Kidney (tissue), 14 donors: ENCODE results near the gene APOH. TPM values are rescaled to one million over a fixed set of nuclear protein-coding genes. Genes with fewer than 3 reads are reported as not detected.

Experiments used
- DNase-seq, 5 donors: peaks; one replicate each; pipeline ENCODE4 v3.0.0-alpha.2; 2013 to 2020
- FAIRE-seq: peaks from 2 replicates; lab custom pipeline; 2012; peaks lifted over from hg19 to GRCh38; lab: Jason Lieb, UNC
- H3K27ac ChIP-seq, 2 donors: one replicate each; pipeline ENCODE4 v1.7.0; 2013; ENCODE audit warnings: low read depth in 2 of 2, low read length in 2 of 2, inconsistent platforms in 1 of 2
- H3K27me3 ChIP-seq: one replicate; pipeline ENCODE4 v1.7.1; 2013; ENCODE audit warnings: low read length, inconsistent platforms; ENCODE audit not compliant: control insufficient read depth, insufficient read depth
- H3K36me3 ChIP-seq, 3 donors: one replicate each; pipeline versions ENCODE4 v1.7.0 to v1.7.1; 2013; ENCODE audit warnings: low read length in 3 of 3, control low read depth in 1 of 3, inconsistent platforms in 1 of 3; ENCODE audit not compliant: insufficient read depth in 3 of 3, control insufficient read depth in 2 of 3
- H3K4me1 ChIP-seq, 3 donors: one replicate each; pipeline versions ENCODE4 v1.7.0 to v1.7.1; 2013; ENCODE audit warnings: low read length in 3 of 3, inconsistent platforms in 1 of 3, low read depth in 1 of 3; ENCODE audit not compliant: control insufficient read depth in 2 of 3, insufficient read depth in 2 of 3
- H3K4me3 ChIP-seq, 3 donors: one replicate each; pipeline versions ENCODE4 v1.7.0 to v1.8.1; 2013; ENCODE audit warnings: low read length in 3 of 3, control low read depth in 1 of 3, inconsistent platforms in 1 of 3
- H3K9ac ChIP-seq, 3 donors: one replicate each; pipeline versions ENCODE4 v1.7.0 to v1.7.1; 2013; ENCODE audit warnings: low read length in 3 of 3, control low read depth in 1 of 3, inconsistent platforms in 1 of 3
- H3K9me3 ChIP-seq, 3 donors: one replicate each; pipeline versions ENCODE4 v1.7.0 to v1.7.1; 2013; ENCODE audit warnings: low read length in 3 of 3, control low read depth in 1 of 3, inconsistent platforms in 1 of 3; ENCODE audit not compliant: control insufficient read depth in 2 of 3, insufficient read depth in 1 of 3
- intact Hi-C: fragments of 100-400 bp; cut with DNase I; formaldehyde crosslinking; loops from one replicate; pipeline ENCODE4 v1.11.1; 2022
- polyA plus RNA-seq: library from polyadenylated mRNA; stranded (reverse); fragments of 350-450 nt; fragmentation: Illumina TruSeq; extraction: RNeasy Lipid Tissue Mini Kit (QIAGEN cat#74804); gene quantifications from one replicate; pipeline ENCODE4 v1.2.3, GENCODE V29; 2014; ENCODE audit warnings: low read depth, low replicate concordance; ENCODE audit not compliant: insufficient read depth
- total RNA-seq: library from RNA; stranded (reverse); fragmentation: NEBNext Ultra II Directional; extraction: Animal tissue kit (Norgen Biotek cat#: 25700); gene quantifications from one replicate; pipeline ENCODE4 v1.2.1, GENCODE V29; 2021
- TF ChIP-seq, protein P1 (sequence below): IDR thresholded peaks from 3 replicates; pipeline ENCODE4 v1.5.1; 2012; ENCODE audit warnings: mild to moderate bottlenecking, moderate library complexity, borderline replicate concordance; ENCODE audit not compliant: insufficient read depth; ENCODE audit errors: extremely low read depth
- donor health status: control.
- donor health status: control.
- donor health status: control.
- donor health status: control.
- donor health status: control.
- donor health status: DM: yes; HTN: yes; CAD: no.
- donor health status: Normal renal cell carcinoma (clear cell type).

The APOH gene
- total and polyA plus RNA-seq, 2 donors from 2014 or later: 13.5 TPM; not detected in 1

GRCh38 chr17:66187718-66188117 is 41.5 kb downstream of the APOH start:
- Histone ChIP-seq H3K27me3 (no peaks in the 10 kb centered on the region), H3K36me3 (peaks cover 0 to 2% (median 0%) of the 10 kb centered on the region in 3 donors), H3K4me1 (peaks cover 0 to 7% (median 4%) of the 10 kb centered on the region in 3 donors), H3K27ac (no peak overlapping the region), H3K9me3 (no peaks in the 10 kb centered on the region), H3K9ac (no peak overlapping the region), H3K4me3 (no peak overlapping the region)
- intact Hi-C loops: no loop called here
- FAIRE-seq: no peak
- no peak for DNase-seq
- TF ChIP-seq, protein P1, sequence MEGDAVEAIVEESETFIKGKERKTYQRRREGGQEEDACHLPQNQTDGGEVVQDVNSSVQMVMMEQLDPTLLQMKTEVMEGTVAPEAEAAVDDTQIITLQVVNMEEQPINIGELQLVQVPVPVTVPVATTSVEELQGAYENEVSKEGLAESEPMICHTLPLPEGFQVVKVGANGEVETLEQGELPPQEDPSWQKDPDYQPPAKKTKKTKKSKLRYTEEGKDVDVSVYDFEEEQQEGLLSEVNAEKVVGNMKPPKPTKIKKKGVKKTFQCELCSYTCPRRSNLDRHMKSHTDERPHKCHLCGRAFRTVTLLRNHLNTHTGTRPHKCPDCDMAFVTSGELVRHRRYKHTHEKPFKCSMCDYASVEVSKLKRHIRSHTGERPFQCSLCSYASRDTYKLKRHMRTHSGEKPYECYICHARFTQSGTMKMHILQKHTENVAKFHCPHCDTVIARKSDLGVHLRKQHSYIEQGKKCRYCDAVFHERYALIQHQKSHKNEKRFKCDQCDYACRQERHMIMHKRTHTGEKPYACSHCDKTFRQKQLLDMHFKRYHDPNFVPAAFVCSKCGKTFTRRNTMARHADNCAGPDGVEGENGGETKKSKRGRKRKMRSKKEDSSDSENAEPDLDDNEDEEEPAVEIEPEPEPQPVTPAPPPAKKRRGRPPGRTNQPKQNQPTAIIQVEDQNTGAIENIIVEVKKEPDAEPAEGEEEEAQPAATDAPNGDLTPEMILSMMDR: no peak

GRCh38 chr17:66185862-66186261 is 43.4 kb downstream of the APOH start:
- no peaks in the 10 kb centered on the region for H3K9me3 ChIP-seq
- intact Hi-C loops: no loop called here
- no peak overlapping the region for H3K9ac ChIP-seq
- peaks cover 0 to 6% (median 1%) of the 10 kb centered on the region in 3 donors for H3K4me1 ChIP-seq
- no peak overlapping the region for H3K27ac ChIP-seq
- FAIRE-seq (no peak), DNase-seq (no peak)
- no peak overlapping the region for H3K4me3 ChIP-seq
- TF ChIP-seq, protein P1: no peak
- no peaks in the 10 kb centered on the region for H3K27me3 ChIP-seq
- H3K36me3 ChIP-seq: peaks cover 0 to 5% (median 2%) of the 10 kb centered on the region in 3 donors

DNA sequence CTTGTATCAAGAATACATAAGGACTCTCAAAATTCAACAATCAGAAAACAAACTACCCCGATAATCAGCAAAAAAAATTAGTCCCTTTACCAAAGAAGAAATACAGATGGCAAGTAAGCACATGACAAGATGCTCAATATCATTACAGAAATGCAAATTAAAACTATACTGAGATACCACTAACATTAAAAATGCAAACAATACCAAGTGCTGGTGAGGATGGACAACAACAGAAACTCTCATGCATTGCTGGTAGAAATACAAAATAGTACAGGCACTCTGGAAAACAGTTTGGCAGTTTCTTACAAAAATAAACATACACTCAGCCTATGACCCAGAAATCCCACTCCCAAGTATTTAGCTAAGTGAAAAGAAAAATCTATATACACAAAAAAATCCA is 44.8 kb downstream of the APOH start:
- no peak overlapping the region for H3K9ac ChIP-seq
- peaks cover 0 to 5% (median 4%) of the 10 kb centered on the region in 3 donors for H3K36me3 ChIP-seq
- no peak for DNase-seq
- no peak for FAIRE-seq
- TF ChIP-seq, protein P1: no peak
- H3K27me3 ChIP-seq: no peaks in the 10 kb centered on the region
- no peaks in the 10 kb centered on the region for H3K4me1 ChIP-seq
- intact Hi-C loops: no loop called here
- no peak overlapping the region for H3K27ac ChIP-seq
- no peaks in the 10 kb centered on the region for H3K9me3 ChIP-seq
- H3K4me3 ChIP-seq: no peak overlapping the region

DNA sequence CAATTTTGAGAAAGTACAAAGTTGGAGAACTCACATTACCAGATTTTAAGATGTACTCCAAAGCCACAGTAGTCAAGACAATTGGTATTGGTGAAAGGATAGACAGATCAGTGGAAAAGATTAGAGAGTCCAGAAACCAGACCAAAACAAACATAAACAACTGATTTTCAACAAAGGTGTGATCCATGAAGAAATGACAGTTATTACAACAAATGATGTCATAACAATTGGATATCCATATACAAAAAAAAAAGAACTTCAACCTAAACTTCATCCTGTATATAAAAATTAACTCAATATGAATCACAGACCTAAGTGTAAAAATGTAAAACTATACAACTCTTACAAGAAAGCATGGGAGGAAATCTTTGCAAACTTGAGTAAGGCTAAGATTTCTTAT is 45.7 kb downstream of the APOH start:
- H3K4me1 ChIP-seq: no peaks in the 10 kb centered on the region
- H3K27me3 ChIP-seq: no peaks in the 10 kb centered on the region
- no peaks in the 10 kb centered on the region for H3K9me3 ChIP-seq
- FAIRE-seq (no peak), DNase-seq (no peak)
- no peak overlapping the region for H3K4me3 ChIP-seq
- TF ChIP-seq, protein P1: no peak
- intact Hi-C loops: no loop called here
- no peak overlapping the region for H3K9ac ChIP-seq
- H3K27ac ChIP-seq: no peak overlapping the region
- H3K36me3 ChIP-seq: peaks cover 0 to 5% (median 4%) of the 10 kb centered on the region in 3 donors
